Cerebellar nuclear complex (tissue), 1 donor: Measurements from ENCODE around the gene S100A7A.
"Not testable (repeated sequence)": the region's sequence is repeated elsewhere in the genome, so short reads cannot be mapped to it uniquely, and the experiment has no call there.

ENCODE experiments used
- DNase-seq, 2 experiments: peaks; one replicate each; lab custom pipeline; 2025; lab: John Stamatoyannopoulos, UW

The S100A7A gene

DNA sequence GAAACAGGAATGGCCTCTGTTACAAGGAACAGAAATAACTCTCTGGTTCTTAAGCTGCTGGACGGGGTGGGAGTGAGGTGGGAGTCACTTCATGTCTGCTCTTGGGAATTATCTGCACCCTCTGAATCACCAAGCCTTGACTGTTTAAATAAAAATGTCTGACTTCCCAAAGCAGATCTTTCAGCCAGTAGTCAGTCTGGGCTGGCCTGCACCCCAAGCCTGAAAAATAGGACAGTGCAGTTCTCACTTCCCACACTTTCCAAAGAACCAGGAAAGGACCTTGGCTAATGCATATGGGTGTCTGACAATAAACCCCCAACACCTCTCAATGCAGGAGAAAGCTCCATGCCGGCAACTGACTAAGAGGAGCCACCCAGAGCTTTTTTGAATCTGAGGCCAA, 43.3 kb downstream of the S100A7A start:
- no peak for DNase-seq

DNA sequence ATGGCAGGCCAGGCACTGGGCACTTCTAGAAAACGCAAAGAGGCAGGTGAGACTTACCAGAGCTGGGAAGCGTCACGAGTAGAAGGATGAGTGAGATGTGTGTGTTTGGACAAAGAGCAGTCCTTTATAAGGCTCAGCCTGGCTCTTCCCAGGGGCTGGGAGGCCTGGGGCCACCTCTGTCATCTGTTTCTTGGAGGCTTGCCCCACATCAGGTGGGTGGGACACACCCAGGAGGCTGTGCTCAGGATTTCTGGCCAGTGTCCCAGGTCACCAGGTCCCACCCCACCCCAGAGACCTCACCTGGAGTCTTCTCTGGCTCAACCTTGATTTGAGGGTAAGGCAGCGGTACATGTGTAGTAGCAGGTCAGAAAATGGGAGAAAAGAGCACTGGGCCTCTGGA, 44.2 kb downstream of the S100A7A start, which contains the start of gene S100A7:
Gene S100A7 (minus strand): TSS at position 101 of the 400 bp plus-strand sequence. CDS start 1,638 bp downstream, outside the sequence.
- DNase-seq = no peak

DNA sequence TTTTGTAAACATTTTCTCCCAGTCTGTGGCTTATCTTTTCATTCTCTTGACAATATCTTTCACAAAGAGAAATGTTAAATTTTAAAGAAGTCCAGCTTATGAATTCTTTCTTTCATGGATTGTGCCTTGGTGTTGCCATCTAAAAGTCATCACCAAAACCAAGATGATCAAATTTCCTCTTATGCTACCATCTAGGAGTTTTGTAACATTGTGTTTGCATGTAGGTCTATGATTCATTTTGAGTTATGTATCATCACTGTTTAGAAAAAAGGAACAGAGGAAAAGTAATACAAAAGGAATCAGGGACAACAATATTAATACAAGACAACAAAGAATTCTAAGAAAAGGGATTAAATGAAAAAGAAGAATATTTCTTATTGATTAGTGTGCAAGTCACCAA, 46.4 kb downstream of the S100A7A start:
- not testable (repeated sequence) for DNase-seq

DNA sequence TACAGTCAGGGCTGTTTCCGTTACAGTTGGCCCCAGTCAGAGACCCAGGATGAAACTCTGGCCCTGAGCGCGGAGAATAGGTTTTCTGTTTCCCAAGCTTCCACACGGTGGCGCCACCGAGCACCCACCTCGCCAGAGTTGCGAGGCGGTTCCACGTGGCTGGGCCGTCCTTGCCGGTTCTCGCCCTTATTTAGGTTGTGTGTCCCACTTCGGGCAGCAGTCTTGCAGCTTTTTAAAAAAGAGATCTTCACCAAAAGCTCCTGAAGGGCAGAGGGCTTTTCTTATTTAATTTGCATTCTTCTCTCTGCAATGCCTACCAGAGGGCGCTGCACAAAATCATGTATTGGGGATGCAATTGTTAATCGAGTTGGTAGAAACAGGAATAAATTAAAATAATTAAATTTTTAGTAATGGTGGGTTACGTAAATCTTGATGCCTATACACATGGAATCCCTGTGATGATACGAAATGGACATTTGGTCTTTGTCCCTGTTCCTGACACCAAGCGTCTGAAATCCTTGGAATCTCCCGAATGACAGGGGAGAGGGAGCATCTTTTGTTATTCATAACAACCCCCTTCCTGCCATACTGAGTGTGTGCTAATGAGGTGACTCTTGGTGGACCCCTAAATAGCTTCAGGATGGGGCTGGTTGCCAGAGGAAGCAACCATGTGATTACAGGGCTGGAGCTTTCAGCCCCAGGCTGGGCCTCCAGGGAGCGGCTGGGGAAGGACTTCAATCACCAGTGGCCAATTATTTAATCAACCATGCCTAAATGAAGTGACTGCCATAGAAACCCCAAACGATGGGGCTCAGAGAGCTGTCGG, 49.7 kb downstream of the S100A7A start:
- DNase-seq = no peak

DNA sequence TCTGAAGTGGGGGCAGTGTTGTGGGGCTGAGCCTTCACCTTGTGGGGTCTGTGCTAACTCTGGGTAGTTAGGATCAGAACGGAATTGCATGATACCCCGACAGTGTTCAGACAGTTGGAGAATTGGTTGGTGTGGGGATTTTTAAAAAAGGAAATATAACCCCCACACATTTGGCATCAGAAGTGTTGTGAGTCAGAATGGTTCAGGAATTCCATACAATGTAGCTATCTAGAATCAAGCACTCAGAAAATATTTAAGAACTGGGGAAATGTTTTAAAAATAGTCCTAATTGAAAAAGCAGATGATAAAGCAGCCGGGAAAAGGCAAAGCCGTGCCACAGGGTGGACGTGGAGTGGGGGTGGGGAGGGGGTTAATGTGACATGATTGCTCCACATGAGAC, 50.6 kb downstream of the S100A7A start:
- DNase-seq = no peak

DNA sequence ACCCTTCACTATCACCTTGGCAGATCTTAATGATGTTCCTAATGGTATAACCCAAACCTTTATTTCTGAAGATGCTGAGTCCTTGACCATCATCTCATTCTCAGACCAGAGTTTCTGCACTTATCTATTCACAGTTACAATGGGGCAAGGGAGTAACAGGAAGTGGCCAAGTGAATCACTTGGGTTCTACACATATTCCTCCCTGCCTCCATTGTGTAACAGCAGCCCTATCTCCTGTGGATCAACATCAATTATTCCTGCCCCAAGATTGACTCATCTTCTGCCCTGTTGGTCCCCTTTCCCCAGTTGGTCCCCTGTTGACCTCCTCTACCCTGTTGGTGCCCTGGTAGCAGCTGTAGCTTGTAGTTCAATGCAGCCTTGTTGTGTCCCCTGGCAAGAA, 54.4 kb downstream of the S100A7A start:
- DNase-seq = no peak
